ENCODE data around the gene GARIN5A.
A peak's percentile ranks its signal among the peaks of the same experiment; 100 is the strongest.

The GARIN5A gene

DNA sequence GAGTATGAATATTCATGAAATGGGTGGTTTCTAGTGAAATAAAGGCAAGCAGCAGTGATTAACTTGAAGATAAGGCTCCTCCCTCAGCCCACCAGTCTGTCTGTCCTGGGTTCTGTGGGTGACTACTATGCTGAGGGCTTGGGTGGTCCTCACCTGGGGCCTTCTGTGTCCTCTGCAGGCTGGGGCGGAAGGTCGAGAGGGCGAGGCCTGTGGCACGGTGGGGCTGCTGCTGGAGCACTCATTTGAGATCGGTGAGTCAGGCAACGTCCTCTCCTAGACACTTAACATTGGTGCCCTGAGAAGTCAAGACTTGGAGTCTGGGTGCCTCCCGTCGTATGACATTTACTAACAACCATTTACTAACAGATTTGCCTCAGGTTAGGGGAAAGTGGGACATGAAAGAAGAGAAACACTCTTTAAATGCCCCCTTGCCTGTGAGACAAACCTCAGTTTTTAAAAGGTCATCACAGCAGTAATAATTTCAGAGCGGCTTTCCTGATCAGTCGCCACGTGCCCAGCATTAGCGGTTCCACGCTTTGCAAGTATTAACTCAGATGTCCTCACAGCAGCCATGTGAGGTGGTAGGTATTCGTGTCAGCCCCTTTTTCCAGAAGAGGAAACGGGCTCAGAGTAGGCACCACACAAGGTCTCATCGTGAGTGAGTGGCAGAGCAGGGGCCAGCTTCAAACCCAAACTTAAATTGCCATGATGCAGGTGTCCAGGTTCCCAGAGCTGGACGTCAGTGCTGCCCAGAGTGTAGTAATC, 1.3 kb upstream of the GARIN5A start:
- H3K4me3 ChIP-seq (ENCODE audit: low read length): peak overlapping the region; percentile 98

DNA sequence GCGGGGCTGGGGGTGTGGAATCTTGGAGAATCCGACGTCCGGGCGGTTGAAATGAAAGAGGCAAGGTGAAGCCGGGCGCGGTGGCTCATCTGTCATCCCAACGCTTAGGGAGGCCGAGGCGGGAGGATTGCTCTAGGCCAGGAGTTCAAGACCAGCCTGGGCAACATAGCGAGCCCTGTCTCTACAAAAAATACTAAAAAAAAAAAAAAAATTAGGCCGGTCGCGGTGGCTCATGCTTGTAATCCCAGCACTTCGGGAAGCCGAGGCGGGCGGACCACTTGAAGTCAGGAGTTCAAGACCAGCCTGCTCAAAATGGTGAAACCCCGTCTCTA, 225 bp upstream of the GARIN5A start:
- H3K9me3 ChIP-seq (ENCODE audit: control insufficient read depth, insufficient read depth, low read length): peaks cover 5% of the 10 kb centered on the region; the same call in 1 of the 2 replicates
- peaks cover 6% of the 10 kb centered on the region; the same call in 1 of the 2 replicates for H3K27me3 ChIP-seq (ENCODE audit: control insufficient read depth, low read length)
- H3K36me3 ChIP-seq (ENCODE audit: control insufficient read depth, low read length): peaks cover 46% of the 10 kb centered on the region
- H3K4me2 ChIP-seq (ENCODE audit: low read length): peak overlapping the region; percentile 88
- peaks cover 11% of the 10 kb centered on the region for H4K20me1 ChIP-seq (ENCODE audit: control insufficient read depth, insufficient read depth, low read depth, low read length)
- H3F3A ChIP-seq (ENCODE audit: control insufficient read depth, insufficient read depth): peaks cover 2% of the 10 kb centered on the region; the same call in 1 of the 2 replicates
- no peaks in the 10 kb centered on the region for H3K9me2 ChIP-seq (replicated peaks; ENCODE audit: control insufficient read depth, low read length)
- peak overlapping the region; percentile 98 for H3K4me3 ChIP-seq (ENCODE audit: low read length)
- TF ChIP-seq CTCF (IDR thresholded peaks at IDR 0.05; ENCODE audit: low read depth, low read length, poor library complexity, severe bottlenecking) (no peak), EZH2phosphoT487 (IDR thresholded peaks at IDR 0.05; ENCODE audit: borderline replicate concordance, low read length) (no peak)
- peak overlapping the region; percentile 80 for H3K27ac ChIP-seq (ENCODE audit: low read depth, low read length)
- peaks cover 40% of the 10 kb centered on the region for H3K79me2 ChIP-seq (ENCODE audit: control insufficient read depth, low read length)
- peaks cover 10% of the 10 kb centered on the region for H3K4me1 ChIP-seq (ENCODE audit: control insufficient read depth, low read length)

More for the DNA sequence above, 1.3 kb upstream of the GARIN5A start:
- TF ChIP-seq CTCF (IDR thresholded peaks at IDR 0.05; ENCODE audit: low read depth, low read length, poor library complexity, severe bottlenecking) (no peak), EZH2phosphoT487 (IDR thresholded peaks at IDR 0.05; ENCODE audit: borderline replicate concordance, low read length) (no peak)
- Histone ChIP-seq H3K27me3 (ENCODE audit: control insufficient read depth, low read length) (peaks cover 6% of the 10 kb centered on the region; the same call in 1 of the 2 replicates), H3K4me2 (ENCODE audit: low read length) (peak overlapping the region; percentile 88), H3K9me3 (ENCODE audit: control insufficient read depth, insufficient read depth, low read length) (peaks cover 5% of the 10 kb centered on the region; the same call in 1 of the 2 replicates), H3K9me2 (replicated peaks; ENCODE audit: control insufficient read depth, low read length) (no peaks in the 10 kb centered on the region), H3K4me1 (ENCODE audit: control insufficient read depth, low read length) (peaks cover 10% of the 10 kb centered on the region), H3K36me3 (ENCODE audit: control insufficient read depth, low read length) (peaks cover 52% of the 10 kb centered on the region), H4K20me1 (ENCODE audit: control insufficient read depth, insufficient read depth, low read depth, low read length) (peaks cover 11% of the 10 kb centered on the region), H3K79me2 (ENCODE audit: control insufficient read depth, low read length) (peaks cover 40% of the 10 kb centered on the region), H3F3A (ENCODE audit: control insufficient read depth, insufficient read depth) (no peaks in the 10 kb centered on the region), H3K27ac (ENCODE audit: low read depth, low read length) (no peak overlapping the region)

DNA sequence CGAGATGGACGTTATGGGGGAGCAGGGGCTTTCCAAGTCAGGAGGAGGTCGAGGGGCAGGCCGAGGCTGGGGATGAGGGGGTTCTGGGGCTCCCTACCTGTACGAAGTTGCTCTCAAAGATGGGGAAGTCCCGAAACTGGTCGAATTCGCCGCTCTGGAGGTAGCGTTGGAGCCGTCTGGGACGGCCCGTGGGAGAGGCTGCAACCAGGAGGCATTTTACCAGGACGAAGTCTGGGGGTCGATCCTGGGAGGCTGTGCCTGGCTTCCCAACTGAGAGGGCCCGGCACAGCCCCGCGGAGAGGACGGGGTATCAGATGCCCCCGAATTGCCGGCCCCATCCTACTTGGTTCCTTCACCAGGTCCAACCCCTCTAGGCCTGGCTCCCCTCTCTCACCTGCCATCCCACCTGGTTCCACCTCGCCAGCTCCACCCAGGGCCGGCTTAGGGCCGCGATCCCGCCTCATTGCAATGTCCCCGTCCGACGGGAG, 868 bp downstream of the GARIN5A start:
- peaks cover 11% of the 10 kb centered on the region for H4K20me1 ChIP-seq (ENCODE audit: control insufficient read depth, insufficient read depth, low read depth, low read length)
- H3K27me3 ChIP-seq (ENCODE audit: control insufficient read depth, low read length): peaks cover 6% of the 10 kb centered on the region; the same call in 1 of the 2 replicates
- H3F3A ChIP-seq (ENCODE audit: control insufficient read depth, insufficient read depth): peaks cover 5% of the 10 kb centered on the region; the same call in 1 of the 2 replicates
- no peak overlapping the region for H3K4me2 ChIP-seq (ENCODE audit: low read length)
- H3K9me2 ChIP-seq (replicated peaks; ENCODE audit: control insufficient read depth, low read length): no peaks in the 10 kb centered on the region
- peaks cover 35% of the 10 kb centered on the region for H3K36me3 ChIP-seq (ENCODE audit: control insufficient read depth, low read length)
- H3K79me2 ChIP-seq (ENCODE audit: control insufficient read depth, low read length): peaks cover 40% of the 10 kb centered on the region
- peaks cover 10% of the 10 kb centered on the region for H3K4me1 ChIP-seq (ENCODE audit: control insufficient read depth, low read length)
- no peak overlapping the region for H3K27ac ChIP-seq (ENCODE audit: low read depth, low read length)
- TF ChIP-seq EZH2phosphoT487 (IDR thresholded peaks at IDR 0.05; ENCODE audit: borderline replicate concordance, low read length): no peak
- no peak for TF ChIP-seq CTCF (IDR thresholded peaks at IDR 0.05; ENCODE audit: low read depth, low read length, poor library complexity, severe bottlenecking)
- peak overlapping the region; percentile 98 for H3K4me3 ChIP-seq (ENCODE audit: low read length)
- H3K9me3 ChIP-seq (ENCODE audit: control insufficient read depth, insufficient read depth, low read length): peaks cover 5% of the 10 kb centered on the region; the same call in 1 of the 2 replicates

All from DOHH2 (cell line).